Measurements from ENCODE around the gene ACMSD. TPM values are rescaled to one million over a fixed set of nuclear protein-coding genes. Genes with fewer than 3 reads are reported as not detected.

Gene ACMSD
- polyA plus RNA-seq, 1 experiment, result not detected

DNA sequence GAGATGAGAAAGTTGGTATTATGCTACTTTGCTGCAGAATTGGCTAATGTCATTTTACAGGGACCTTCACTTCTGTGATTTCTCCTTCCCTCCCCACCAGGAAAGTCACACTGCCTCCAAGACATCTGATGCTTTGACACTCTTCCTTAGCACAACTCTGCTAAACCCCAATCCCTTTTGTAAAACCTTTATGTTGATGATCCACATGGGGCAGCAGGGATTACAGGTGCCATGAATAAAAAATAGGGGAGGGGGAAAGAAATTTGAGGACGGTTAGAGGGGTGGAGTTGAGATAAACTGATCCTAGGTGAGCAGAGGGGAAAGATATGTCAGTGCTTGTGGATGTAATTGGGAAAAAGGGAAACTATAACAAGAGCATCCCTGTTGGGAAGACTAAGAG is 106.6 kb downstream of the ACMSD start:
- POLR2A ChIA-PET, result no interaction called here
- TF ChIP-seq, protein P1, sequence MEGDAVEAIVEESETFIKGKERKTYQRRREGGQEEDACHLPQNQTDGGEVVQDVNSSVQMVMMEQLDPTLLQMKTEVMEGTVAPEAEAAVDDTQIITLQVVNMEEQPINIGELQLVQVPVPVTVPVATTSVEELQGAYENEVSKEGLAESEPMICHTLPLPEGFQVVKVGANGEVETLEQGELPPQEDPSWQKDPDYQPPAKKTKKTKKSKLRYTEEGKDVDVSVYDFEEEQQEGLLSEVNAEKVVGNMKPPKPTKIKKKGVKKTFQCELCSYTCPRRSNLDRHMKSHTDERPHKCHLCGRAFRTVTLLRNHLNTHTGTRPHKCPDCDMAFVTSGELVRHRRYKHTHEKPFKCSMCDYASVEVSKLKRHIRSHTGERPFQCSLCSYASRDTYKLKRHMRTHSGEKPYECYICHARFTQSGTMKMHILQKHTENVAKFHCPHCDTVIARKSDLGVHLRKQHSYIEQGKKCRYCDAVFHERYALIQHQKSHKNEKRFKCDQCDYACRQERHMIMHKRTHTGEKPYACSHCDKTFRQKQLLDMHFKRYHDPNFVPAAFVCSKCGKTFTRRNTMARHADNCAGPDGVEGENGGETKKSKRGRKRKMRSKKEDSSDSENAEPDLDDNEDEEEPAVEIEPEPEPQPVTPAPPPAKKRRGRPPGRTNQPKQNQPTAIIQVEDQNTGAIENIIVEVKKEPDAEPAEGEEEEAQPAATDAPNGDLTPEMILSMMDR (IDR thresholded peaks at IDR 0.05; ENCODE audit: insufficient read depth, low read depth, low read length), result no peak
- H3K27me3 ChIP-seq (ENCODE audit: control insufficient read depth, insufficient read depth, low read length), result no peaks in the 10 kb centered on the region
- no peak overlapping the region for H3K4me3 ChIP-seq (ENCODE audit: low read depth, low read length)
- CTCF ChIA-PET, result no interaction called here
- peaks cover 4% of the 10 kb centered on the region for H3K36me3 ChIP-seq (ENCODE audit: control insufficient read depth, insufficient read depth, low read length)
- DNase-seq (ENCODE audit: low read depth), result no peak

- ChIA-PET CTCF (no interaction called here), POLR2A (no interaction called here)
- TF ChIP-seq, protein P1 (IDR thresholded peaks at IDR 0.05; ENCODE audit: insufficient read depth, low read depth, low read length), result no peak
- no peak for DNase-seq (ENCODE audit: low read depth)
- Histone ChIP-seq H3K4me3 (ENCODE audit: low read depth, low read length) (no peak overlapping the region), H3K36me3 (ENCODE audit: control insufficient read depth, insufficient read depth, low read length) (peaks cover 4% of the 10 kb centered on the region), H3K27me3 (ENCODE audit: control insufficient read depth, insufficient read depth, low read length) (no peaks in the 10 kb centered on the region)
Measured at GRCh38 chr2:134946073-134946472, 107.7 kb downstream of the ACMSD start.

DNA sequence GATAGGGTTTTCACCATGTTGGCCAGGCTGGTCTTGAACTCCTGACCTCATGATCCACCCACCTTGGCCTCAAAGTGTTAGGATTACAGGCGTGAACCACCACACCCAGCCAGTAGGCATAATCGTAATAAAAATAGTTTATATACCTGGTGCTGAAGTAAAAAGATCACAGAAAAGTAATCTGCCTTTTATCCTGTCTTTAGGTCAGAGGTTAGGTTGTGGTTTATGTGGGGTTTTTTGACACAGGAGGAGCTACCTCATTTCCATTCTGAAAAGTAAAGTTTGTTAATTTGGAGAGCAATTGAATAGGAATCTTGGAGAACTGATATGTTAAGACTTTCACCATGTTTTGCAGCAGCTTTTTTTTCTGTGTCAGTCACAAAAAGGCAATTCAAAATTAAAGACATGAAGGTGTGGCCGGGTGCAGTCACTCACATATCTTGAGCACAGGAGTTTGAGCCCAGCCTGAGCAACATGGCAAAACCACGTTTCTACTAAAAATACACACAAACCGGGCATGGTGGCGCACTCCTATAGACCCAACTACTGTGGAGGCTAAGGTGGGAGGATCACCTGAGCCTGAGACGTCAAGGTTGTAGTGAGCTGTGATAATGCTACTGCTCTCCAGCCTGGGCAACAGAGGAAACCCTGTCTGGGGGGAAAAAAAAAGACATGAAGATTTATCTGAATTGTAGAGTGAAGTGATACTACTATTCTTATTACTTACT is 111.7 kb downstream of the ACMSD start:
- DNase-seq (ENCODE audit: low read depth), result no peak
- Histone ChIP-seq H3K36me3 (ENCODE audit: control insufficient read depth, insufficient read depth, low read length) (peaks cover 14% of the 10 kb centered on the region), H3K27me3 (ENCODE audit: control insufficient read depth, insufficient read depth, low read length) (no peaks in the 10 kb centered on the region), H3K4me3 (ENCODE audit: low read depth, low read length) (no peak overlapping the region)
- POLR2A ChIA-PET, result no interaction called here
- CTCF ChIA-PET, result interaction anchor here (0.6 kb wide), 1 partner anchor 40 kb away, joined by 3 read pairs; no protein-coding TSS in a partner anchor
- TF ChIP-seq, protein P1 (IDR thresholded peaks at IDR 0.05; ENCODE audit: insufficient read depth, low read depth, low read length), result no peak

GRCh38 chr2:134950886-134951285 is 112.5 kb downstream of the ACMSD start:
- ChIA-PET POLR2A (no interaction called here), CTCF (interaction anchor here (0.6 kb wide), 1 partner anchor 39 kb away, joined by 3 read pairs; no protein-coding TSS in a partner anchor)
- peaks cover 14% of the 10 kb centered on the region for H3K36me3 ChIP-seq (ENCODE audit: control insufficient read depth, insufficient read depth, low read length)
- no peak for DNase-seq (ENCODE audit: low read depth)
- H3K4me3 ChIP-seq (ENCODE audit: low read depth, low read length), result no peak overlapping the region
- H3K27me3 ChIP-seq (ENCODE audit: control insufficient read depth, insufficient read depth, low read length), result no peaks in the 10 kb centered on the region
- TF ChIP-seq, protein P1 (IDR thresholded peaks at IDR 0.05; ENCODE audit: insufficient read depth, low read depth, low read length), result no peak

Small RNA genes within 50 kb of the gene (small RNA-seq; reads per million reads assigned to genes)
- gene AC110620.1 (ENCODE audit: insufficient read length, low read depth, low replicate concordance) (not detected), gene MIR5590 (ENCODE audit: insufficient read length, low read depth, low replicate concordance) (not detected)

Other genes starting within 250 kb of the ACMSD start
- gene TMEM163, start 119.6 kb upstream of the ACMSD start, polyA plus RNA-seq (2011; rRNA removed), result not detected in 2 replicates
- 9.1 and 13.8 TPM in 2 replicates for gene CCNT2, start 80.2 kb downstream of the ACMSD start, polyA plus RNA-seq (2011; rRNA removed)
- not detected in 2 replicates for gene MAP3K19, start 208.8 kb downstream of the ACMSD start, polyA plus RNA-seq (2011; rRNA removed)
- 22.4 and 42.0 TPM in 2 replicates for gene RAB3GAP1, start 213.7 kb downstream of the ACMSD start, polyA plus RNA-seq (2011; rRNA removed)